Neuronal stem cell (in vitro differentiated cells): ENCODE data around the gene ZNF853.
A peak's percentile ranks its signal among the peaks of the same experiment; 100 is the strongest.
"Not testable (repeated sequence)": the region's sequence is repeated elsewhere in the genome, so short reads cannot be mapped to it uniquely, and the experiment has no call there.

Source experiments
- DNase-seq: peaks from one replicate; pipeline ENCODE4 v3.0.0-alpha.2; 2013; ENCODE audit warnings: low spot score
- H2AFZ ChIP-seq: one replicate; pipeline ENCODE4 v1.6.1; 2013; ENCODE audit warnings: mild to moderate bottlenecking, low read length, inconsistent platforms
- H2AK5ac ChIP-seq: 2 replicates; pipeline ENCODE4 v1.6.1; 2013; ENCODE audit warnings: low read depth, mild to moderate bottlenecking, inconsistent platforms, low read length, moderate library complexity, mixed read lengths
- H2BK120ac ChIP-seq: 2 replicates; pipeline ENCODE4 v1.6.1; 2013; ENCODE audit warnings: low read depth, mild to moderate bottlenecking, inconsistent platforms, low read length, moderate library complexity, mixed read lengths
- H2BK12ac ChIP-seq: one replicate; pipeline ENCODE4 v1.6.1; 2013; ENCODE audit warnings: low read length, inconsistent platforms
- H2BK15ac ChIP-seq: 2 replicates; pipeline ENCODE4 v1.6.1; 2013; ENCODE audit warnings: mild to moderate bottlenecking, low read length, inconsistent platforms, mixed read lengths
- H2BK5ac ChIP-seq: one replicate; pipeline ENCODE4 v1.6.1; 2013; ENCODE audit warnings: inconsistent platforms, mild to moderate bottlenecking, low read length, moderate library complexity
- H3K14ac ChIP-seq: one replicate; pipeline ENCODE4 v1.6.1; 2013; ENCODE audit warnings: low read length, inconsistent platforms
- H3K18ac ChIP-seq: 2 replicates; pipeline ENCODE4 v1.6.1; 2013; ENCODE audit warnings: low read length, inconsistent platforms
- H3K23ac ChIP-seq: 2 replicates; pipeline ENCODE4 v1.6.1; 2013; ENCODE audit warnings: low read depth, mild to moderate bottlenecking, mixed read lengths, low read length, inconsistent platforms; ENCODE audit not compliant: poor library complexity
- H3K27ac ChIP-seq: replicated peaks from 3 replicates; pipeline ENCODE4 v1.5.1; 2013; ENCODE audit warnings: low read length, inconsistent platforms
- H3K27me3 ChIP-seq, 3 experiments: 2 replicates each; pipeline ENCODE4 v1.6.1; 2013; ENCODE audit warnings: low read length in 3 of 3, mild to moderate bottlenecking in 2 of 3, inconsistent platforms in 1 of 3, low read depth in 1 of 3, mixed read lengths in 1 of 3, moderate library complexity in 1 of 3; ENCODE audit not compliant: control insufficient read depth in 3 of 3, insufficient read depth in 3 of 3
- H3K36me3 ChIP-seq, 2 donors: replicated peaks in 1 of 2; 2 replicates each; pipeline ENCODE4 v1.6.1; 2013; ENCODE audit warnings: low read length in 2 of 2; ENCODE audit not compliant: control insufficient read depth in 2 of 2, insufficient read depth in 2 of 2
- H3K4ac ChIP-seq: 2 replicates; pipeline ENCODE4 v1.6.1; 2013; ENCODE audit warnings: inconsistent platforms, mild to moderate bottlenecking, low read length, moderate library complexity
- H3K4me1 ChIP-seq, 2 donors: 1 replicate in 1 of 2; 2 replicates in 1 of 2; pipeline ENCODE4 v1.6.1; 2013; ENCODE audit warnings: low read length in 2 of 2, low read depth in 1 of 2; ENCODE audit not compliant: control insufficient read depth in 2 of 2, insufficient read depth in 1 of 2
- H3K4me2 ChIP-seq: one replicate; pipeline ENCODE4 v1.6.1; 2013; ENCODE audit warnings: mild to moderate bottlenecking, low read length, inconsistent platforms; ENCODE audit not compliant: insufficient read depth, poor library complexity, severe bottlenecking
- H3K4me3 ChIP-seq, 2 donors: 2 replicates each; pipeline ENCODE4 v1.5.1; 2013; ENCODE audit warnings: low read length in 2 of 2, mild to moderate bottlenecking in 2 of 2, inconsistent platforms in 1 of 2, moderate library complexity in 1 of 2
- H3K79me1 ChIP-seq: one replicate; pipeline ENCODE4 v1.6.1; 2013; ENCODE audit warnings: low read depth, mild to moderate bottlenecking, inconsistent platforms, low read length, moderate library complexity
- H3K9ac ChIP-seq: one replicate; pipeline ENCODE4 v1.6.1; 2013; ENCODE audit warnings: mild to moderate bottlenecking, low read depth, low read length, inconsistent platforms; ENCODE audit not compliant: poor library complexity
- H3K9me3 ChIP-seq, 2 donors: replicated peaks in 1 of 2; 2 replicates each; pipeline versions ENCODE3 to v1.6.1; 2013; ENCODE audit warnings: low read length in 2 of 2, mild to moderate bottlenecking in 2 of 2, inconsistent platforms in 1 of 2, low read depth in 1 of 2, mixed read lengths in 1 of 2, moderate library complexity in 1 of 2; ENCODE audit not compliant: control insufficient read depth in 2 of 2, insufficient read depth in 1 of 2
- H4K8ac ChIP-seq: one replicate; pipeline ENCODE4 v1.6.1; 2013; ENCODE audit warnings: low read depth, mild to moderate bottlenecking, inconsistent platforms, low read length, moderate library complexity
- H4K91ac ChIP-seq: one replicate; pipeline ENCODE4 v1.6.1; 2013; ENCODE audit warnings: low read length, low read depth, mild to moderate bottlenecking, inconsistent platforms; ENCODE audit not compliant: poor library complexity
- WGBS, 2 donors: extraction: QIAGEN DNeasy Blood & Tissue Kit; methylation state at CpG; one replicate each; pipeline ENCODE4 v1.1.7; 2013; ENCODE audit warnings: missing lambda C conversion rate in 2 of 2, mixed read lengths in 1 of 2; ENCODE audit not compliant: insufficient read length in 2 of 2, insufficient replicate concordance in 1 of 2; ENCODE audit errors: extremely low coverage in 2 of 2; 5-methylcytosine and 5-hydroxymethylcytosine counted together

Gene ZNF853

DNA sequence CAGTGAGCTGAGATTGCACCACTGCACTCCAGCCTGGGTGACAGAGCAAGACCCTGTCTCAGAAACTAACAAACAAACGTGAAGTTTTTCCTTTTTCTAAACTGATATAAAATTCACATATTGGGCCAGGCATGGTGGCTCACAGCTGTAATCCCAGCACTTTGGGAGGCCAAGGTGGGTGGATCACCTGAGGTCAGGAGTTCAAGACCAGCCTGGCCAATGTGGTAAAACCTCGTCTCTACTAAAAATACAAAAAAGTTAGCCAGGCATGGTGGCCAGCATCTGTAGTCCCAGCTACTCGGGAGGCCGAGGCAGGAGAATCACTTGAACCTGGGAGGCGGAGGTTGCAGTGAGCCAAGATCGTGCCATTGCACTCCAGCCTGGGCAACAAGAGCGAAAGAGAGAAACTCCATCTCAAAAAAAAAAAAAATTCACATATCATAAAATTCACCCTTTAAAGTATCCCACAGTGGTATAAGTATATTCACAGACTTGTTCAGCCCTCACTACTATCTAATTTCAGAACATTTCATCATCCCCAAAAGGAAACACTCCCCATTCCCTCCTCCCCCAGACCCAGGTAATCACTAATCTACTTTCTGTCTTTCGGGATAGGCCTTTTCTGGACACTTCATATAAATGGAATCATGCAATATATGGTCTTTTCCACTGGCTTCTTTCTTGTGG, 29.5 kb upstream of the ZNF853 start:
- not testable (repeated sequence) for H3K4me1 ChIP-seq, H2BK120ac ChIP-seq, H3K9me3 ChIP-seq, H3K23ac ChIP-seq, H3K79me1 ChIP-seq, H3K27ac ChIP-seq, H3K27me3 ChIP-seq, H2AK5ac ChIP-seq, H3K4me3 ChIP-seq, H4K91ac ChIP-seq, H2BK12ac ChIP-seq, H2BK15ac ChIP-seq, H3K14ac ChIP-seq, H3K4ac ChIP-seq, H3K4me2 ChIP-seq, H2AFZ ChIP-seq, DNase-seq, H4K8ac ChIP-seq, H3K18ac ChIP-seq, H2BK5ac ChIP-seq, H3K9ac ChIP-seq
- H3K36me3 ChIP-seq, result peaks cover 28 to 67% of the 10 kb centered on the region in 2 donors
- WGBS, 2 donors, result no CpG with 5 or more reads among the region's 8 CpGs

DNA sequence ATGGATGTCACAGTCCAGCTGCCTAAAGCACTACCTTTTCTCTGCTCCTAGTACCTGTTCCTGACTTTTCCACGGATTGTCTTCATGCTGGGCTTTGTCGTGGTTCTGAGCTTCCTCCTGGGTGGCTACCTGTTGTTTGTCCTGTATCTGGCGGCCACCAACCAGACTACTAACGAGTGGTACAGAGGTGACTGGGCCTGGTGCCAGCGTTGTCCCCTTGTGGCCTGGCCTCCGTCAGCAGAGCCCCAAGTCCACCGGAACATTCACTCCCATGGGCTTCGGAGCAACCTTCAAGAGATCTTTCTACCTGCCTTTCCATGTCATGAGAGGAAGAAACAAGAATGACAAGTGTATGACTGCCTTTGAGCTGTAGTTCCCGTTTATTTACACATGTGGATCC, 26.8 kb upstream of the ZNF853 start:
- H3K36me3 ChIP-seq, result peaks cover 25 to 64% of the 10 kb centered on the region in 2 donors
- H3K27ac ChIP-seq, result no peak overlapping the region
- peak overlapping the region in 1 of 2 donors; percentile 14 for H3K4me3 ChIP-seq
- no peak overlapping the region for H4K91ac ChIP-seq
- DNase-seq, result no peak
- no peaks in the 10 kb centered on the region for H3K9me3 ChIP-seq
- H3K9ac ChIP-seq, result no peak overlapping the region
- no peak overlapping the region for H2BK15ac ChIP-seq
- no peak overlapping the region for H3K18ac ChIP-seq
- peaks cover 3 to 6% of the 10 kb centered on the region in 2 donors for H3K4me1 ChIP-seq
- no peak overlapping the region for H3K4ac ChIP-seq
- H4K8ac ChIP-seq, result no peak overlapping the region
- H3K23ac ChIP-seq, result no peak overlapping the region
- H2BK5ac ChIP-seq, result no peak overlapping the region
- H3K14ac ChIP-seq, result no peak overlapping the region
- H3K27me3 ChIP-seq, result peaks cover 0 to 4% (median 0%) of the 10 kb centered on the region in 3 experiments
- no peak overlapping the region for H3K4me2 ChIP-seq
- H2BK120ac ChIP-seq, result no peak overlapping the region
- peaks cover 3% of the 10 kb centered on the region for H3K79me1 ChIP-seq
- H2AFZ ChIP-seq, result no peak overlapping the region
- no peak overlapping the region for H2BK12ac ChIP-seq
- WGBS, 2 donors, result no CpG with 5 or more reads among the region's 9 CpGs
- no peak overlapping the region for H2AK5ac ChIP-seq

DNA sequence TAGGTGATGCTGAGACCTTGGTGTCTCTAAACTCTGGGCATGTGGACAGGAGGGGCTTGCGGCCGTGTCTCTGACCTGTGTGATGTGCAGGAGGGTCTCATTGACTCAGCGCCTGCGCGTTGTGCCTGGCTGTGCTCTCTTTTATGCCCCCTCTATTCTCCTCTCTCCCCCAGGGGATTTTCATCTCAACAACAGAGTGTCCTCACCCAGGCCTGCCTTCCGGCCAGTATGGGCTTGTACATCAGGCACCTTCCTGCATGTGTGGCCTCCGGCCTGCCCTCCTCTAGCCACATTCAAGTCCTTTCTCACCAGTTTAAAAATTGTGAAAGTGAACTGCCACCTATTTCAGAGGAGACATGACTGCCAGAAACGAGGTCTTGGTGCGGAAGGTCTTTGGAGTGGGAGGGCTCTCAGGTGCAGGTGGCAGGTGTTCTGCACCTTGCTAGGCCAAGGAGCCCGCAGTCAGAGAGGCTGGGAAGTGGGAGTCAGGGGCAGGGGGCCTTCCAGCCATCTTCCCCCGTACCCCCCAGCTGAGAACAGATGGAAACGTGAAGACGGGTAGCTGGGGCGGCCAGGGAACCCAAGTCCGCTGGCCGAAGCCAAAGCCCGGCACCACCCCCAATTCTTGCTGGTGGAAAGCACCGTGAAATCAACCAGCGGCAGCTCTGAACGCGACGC, 26.1 kb upstream of the ZNF853 start:
- Histone ChIP-seq H3K36me3 (peaks cover 26 to 67% of the 10 kb centered on the region in 2 donors), H2BK120ac (no peak overlapping the region), H3K14ac (no peak overlapping the region), H3K9ac (peak overlapping the region; percentile 70), H2BK5ac (no peak overlapping the region), H3K4me3 (peak overlapping the region; percentile 68 to 99), H4K91ac (no peak overlapping the region), H4K8ac (no peak overlapping the region), H2AK5ac (no peak overlapping the region), H2AFZ (peak overlapping the region; percentile 99), H3K27me3 (peaks cover 0 to 4% (median 0%) of the 10 kb centered on the region in 3 experiments), H3K27ac (no peak overlapping the region), H3K4ac (no peak overlapping the region), H3K18ac (peak overlapping the region; percentile 91), H3K9me3 (no peaks in the 10 kb centered on the region), H3K79me1 (peaks cover 3% of the 10 kb centered on the region), H3K4me2 (peak overlapping the region; percentile 66), H3K4me1 (peaks cover 3 to 6% of the 10 kb centered on the region in 2 donors), H2BK15ac (no peak overlapping the region), H3K23ac (peak overlapping the region; percentile 99), H2BK12ac (no peak overlapping the region)
- no CpG with 5 or more reads among the region's 22 CpGs for WGBS, 2 donors
- no peak for DNase-seq
